ENCODE data around the gene HDGF. TPM values are rescaled to one million over a fixed set of nuclear protein-coding genes. Genes with fewer than 3 reads are reported as not detected.

Gene HDGF
- total and polyA plus RNA-seq, 9 of the 15 experiments (the other 6 are each of a cell fraction or from before 2014, with no cell fraction given): 38.8 to 601 (median 400) TPM

GRCh38 chr1:156772728-156773497, 21.4 kb upstream of the HDGF start (continued):
- TF ChIP-seq TEAD1 (CRISPR knock-in tag; IDR thresholded peaks at IDR 0.05): 0 out of 4 replicates have a peak, but pooled peaks of 1 of the 2 experiments have one; percentile 60
- 0 out of 2 replicates have a peak, but pooled peaks have one; percentile 50 for TF ChIP-seq DPF2 (IDR thresholded peaks at IDR 0.05)
- no peak for TF ChIP-seq MLLT1 (IDR thresholded peaks at IDR 0.05)
- peak; percentile 27; the same call in 1 of the 2 replicates for TF ChIP-seq RBFOX2 (IDR thresholded peaks at IDR 0.05; ENCODE audit: low read depth, low read length)
- no peak for TF ChIP-seq ARHGAP35 (IDR thresholded peaks at IDR 0.05; ENCODE audit: partially characterized antibody)
- TF ChIP-seq UBTF (IDR thresholded peaks at IDR 0.05; ENCODE audit: borderline replicate concordance in 1 of 2, low read depth in 2 of 2, low read length in 2 of 2): no peak
- peak; percentile 9; the same call in 1 of the 2 replicates for TF ChIP-seq CTBP1 (IDR thresholded peaks at IDR 0.05; ENCODE audit: borderline replicate concordance)
- TF ChIP-seq TEAD4 (IDR thresholded peaks at IDR 0.05; ENCODE audit: low read length): peak; percentile 69
- TF ChIP-seq TEAD4 (CRISPR knock-in tag; IDR thresholded peaks at IDR 0.05; ENCODE audit: borderline replicate concordance): no peak
- TF ChIP-seq HOMEZ (CRISPR knock-in tag; IDR thresholded peaks at IDR 0.05): no peak
- TF ChIP-seq TBL1XR1 (IDR thresholded peaks at IDR 0.05; ENCODE audit: low read length in 2 of 2): no peak
- TF ChIP-seq HOXB6 (CRISPR knock-in tag; IDR thresholded peaks at IDR 0.05; ENCODE audit: borderline replicate concordance): no peak
- peak; percentile 70 for TF ChIP-seq ARID1B (IDR thresholded peaks at IDR 0.05)
- TF ChIP-seq CREB3L1 (IDR thresholded peaks at IDR 0.05; ENCODE audit: borderline replicate concordance, low read depth): no peak
- TF ChIP-seq NRF1 (conservative IDR thresholded peaks at IDR 0.05 in 1 of 2, IDR thresholded peaks at IDR 0.05 in 1 of 2): 0 out of 4 replicates have a peak, but pooled peaks of 1 of the 2 experiments have one; percentile 9
- no peak for TF ChIP-seq HIVEP1 (CRISPR knock-in tag; IDR thresholded peaks at IDR 0.05)
- no peak for TF ChIP-seq NFE2 (IDR thresholded peaks at IDR 0.05; ENCODE audit: low read depth)
- peak in 1 of 2 experiments; percentile 72; a peak in 1 of 4 replicates for TF ChIP-seq RCOR1 (IDR thresholded peaks at IDR 0.05; ENCODE audit: borderline replicate concordance in 1 of 2, low read depth in 2 of 2, low read length in 2 of 2)

All from K562 (cell line).